H1 (cell line): ENCODE results near the gene MRPL43. TPM values are rescaled to one million over a fixed set of nuclear protein-coding genes. Genes with fewer than 3 reads are reported as not detected.
A peak's percentile ranks its signal among the peaks of the same experiment; 100 is the strongest.

Experiments
- CTCF ChIA-PET: fragments of 300-600 bp; sonication (Branson Sonifier 250); formaldehyde crosslinking; loops from one replicate; lab custom pipeline; 2021; ENCODE audit not compliant: partially characterized antibody; lab: Charles Lee
- POLR2A ChIA-PET: fragments of 300-600 bp; sonication (Branson Sonifier 250); formaldehyde crosslinking; loops from one replicate; lab custom pipeline; 2021; ENCODE audit warnings: inconsistent platforms; ENCODE audit not compliant: partially characterized antibody; lab: Charles Lee
- DNase-seq, 2 experiments: peaks; one replicate each; pipeline versions ENCODE4 v3.0.0 to v3.0.0-alpha.2; 2010 to 2022; ENCODE audit warnings: low spot score in 2 of 2, low read depth in 1 of 2, mixed read lengths in 1 of 2
- FAIRE-seq: peaks from 2 replicates; lab custom pipeline; 2011; peaks lifted over from hg19 to GRCh38; lab: Jason Lieb, UNC
- H2AFZ ChIP-seq: 2 replicates; pipeline ENCODE4 v1.8.1; 2012; ENCODE audit warnings: low read length, inconsistent platforms
- H2AK5ac ChIP-seq: 2 replicates; pipeline ENCODE4 v1.6.1; 2013; ENCODE audit warnings: low read depth, low read length
- H2BK120ac ChIP-seq: replicated peaks from 2 replicates; pipeline ENCODE3; 2013; ENCODE audit warnings: low read depth, low read length, inconsistent platforms
- H2BK12ac ChIP-seq: 2 replicates; pipeline ENCODE4 v1.6.1; 2013; ENCODE audit warnings: low read depth, low read length
- H2BK15ac ChIP-seq: 2 replicates; pipeline ENCODE4 v1.6.1; 2013; ENCODE audit warnings: low read length
- H2BK20ac ChIP-seq: 2 replicates; pipeline ENCODE4 v1.6.1; 2013; ENCODE audit warnings: low read length
- H2BK5ac ChIP-seq: 2 replicates; pipeline ENCODE4 v1.6.1; 2013; ENCODE audit warnings: low read depth, low read length
- H3K14ac ChIP-seq: 2 replicates; pipeline ENCODE4 v1.6.1; 2013; ENCODE audit warnings: inconsistent platforms; ENCODE audit not compliant: insufficient read length
- H3K18ac ChIP-seq: 2 replicates; pipeline ENCODE4 v1.6.1; 2013; ENCODE audit warnings: low read length; ENCODE audit errors: extremely low read depth
- H3K23ac ChIP-seq: 2 replicates; pipeline ENCODE4 v1.6.1; 2013; ENCODE audit warnings: inconsistent platforms; ENCODE audit not compliant: insufficient read length
- H3K23me2 ChIP-seq: 2 replicates; pipeline ENCODE4 v1.6.1; 2013; ENCODE audit warnings: low read depth, low read length
- H3K27ac ChIP-seq: 2 replicates; pipeline ENCODE4 v1.6.1; 2011; ENCODE audit warnings: low read depth, low read length, inconsistent platforms
- H3K27me3 ChIP-seq, 4 experiments: replicated peaks in 1 of 4; 1 replicate in 1 of 4; 2 replicates in 3 of 4; pipeline versions ENCODE4 v1.6.1 to v1.8.1; 2011 to 2013; ENCODE audit warnings: low read length in 3 of 4, mild to moderate bottlenecking in 3 of 4, inconsistent platforms in 2 of 4, mixed read lengths in 2 of 4, moderate library complexity in 1 of 4; ENCODE audit not compliant: control insufficient read depth in 3 of 4, insufficient read depth in 3 of 4; ENCODE audit errors: extremely low read depth in 1 of 4
- H3K36me3 ChIP-seq, 4 experiments: 2 replicates each; pipeline versions ENCODE4 v1.6.1 to v1.8.1; 2011 to 2013; ENCODE audit warnings: mild to moderate bottlenecking in 4 of 4, low read length in 3 of 4, moderate library complexity in 2 of 4, control low read depth in 1 of 4, inconsistent platforms in 1 of 4; ENCODE audit not compliant: insufficient read depth in 4 of 4, control insufficient read depth in 2 of 4
- H3K4ac ChIP-seq: replicated peaks from 2 replicates; pipeline ENCODE3; 2013; ENCODE audit warnings: low read length, low read depth, mixed read lengths, inconsistent platforms; ENCODE audit not compliant: insufficient read length
- H3K4me1 ChIP-seq, 4 experiments: replicated peaks in 1 of 4; 1 replicate in 1 of 4; 2 replicates in 3 of 4; pipeline versions ENCODE4 v1.6.1 to v1.8.1; 2011 to 2013; ENCODE audit warnings: low read length in 3 of 4, inconsistent platforms in 2 of 4, mixed read lengths in 1 of 4; ENCODE audit not compliant: insufficient read depth in 4 of 4, control insufficient read depth in 3 of 4
- H3K4me2 ChIP-seq, 2 experiments: 2 replicates each; pipeline versions ENCODE4 v1.6.1 to v1.8.1; 2011 to 2013; ENCODE audit warnings: low read depth in 2 of 2, low read length in 2 of 2, control low read depth in 1 of 2, inconsistent platforms in 1 of 2, mild to moderate bottlenecking in 1 of 2; ENCODE audit not compliant: insufficient read depth in 1 of 2
- H3K4me3 ChIP-seq, 4 experiments: fragments of 200-600, 300-600 bp in 1 of 4; sonication (generic), shearing (Covaris generic), sonication (Bioruptor Twin) in 1 of 4; 2 replicates each; pipeline versions ENCODE4 v1.5.1 to v1.8.1; 2011 to 2016; ENCODE audit warnings: low read length in 4 of 4, low read depth in 3 of 4, control low read depth in 2 of 4, inconsistent platforms in 2 of 4, mild to moderate bottlenecking in 2 of 4, mixed read lengths in 1 of 4, moderate library complexity in 1 of 4; ENCODE audit not compliant: insufficient read depth in 2 of 4; ENCODE audit errors: extremely low read depth in 1 of 4
- H3K56ac ChIP-seq: replicated peaks from 2 replicates; pipeline ENCODE3; 2013; ENCODE audit warnings: low read depth, mild to moderate bottlenecking, mixed read lengths, low read length, inconsistent platforms; ENCODE audit not compliant: insufficient read length
- H3K79me1 ChIP-seq: 2 replicates; pipeline ENCODE4 v1.6.1; 2013; ENCODE audit warnings: low read depth, low read length, control low read depth
- H3K79me2 ChIP-seq, 2 experiments: 2 replicates each; pipeline versions ENCODE4 v1.6.1 to v1.8.1; 2012 to 2013; ENCODE audit warnings: low read length in 2 of 2, mild to moderate bottlenecking in 2 of 2, inconsistent platforms in 1 of 2; ENCODE audit not compliant: insufficient read depth in 2 of 2, control insufficient read depth in 1 of 2
- H3K9ac ChIP-seq, 4 experiments: replicated peaks in 1 of 4; 1 replicate in 1 of 4; 2 replicates in 3 of 4; pipeline versions ENCODE4 v1.6.1 to v1.8.1; 2011 to 2013; ENCODE audit warnings: low read depth in 3 of 4, low read length in 3 of 4, control low read depth in 2 of 4, mild to moderate bottlenecking in 2 of 4, moderate library complexity in 2 of 4, inconsistent platforms in 1 of 4; ENCODE audit errors: extremely low read depth in 1 of 4
- H3K9me3 ChIP-seq, 2 experiments: 2 replicates each; pipeline versions ENCODE4 v1.6.1 to v1.8.1; 2012 to 2013; ENCODE audit warnings: mild to moderate bottlenecking in 2 of 2, moderate library complexity in 2 of 2, control low read depth in 1 of 2, inconsistent platforms in 1 of 2, low read depth in 1 of 2, low read length in 1 of 2, mixed read lengths in 1 of 2; ENCODE audit not compliant: insufficient read depth in 2 of 2
- H4K20me1 ChIP-seq, 2 experiments: replicated peaks in 1 of 2; 2 replicates each; pipeline versions ENCODE3 to v1.8.1; 2011 to 2013; ENCODE audit warnings: inconsistent platforms in 2 of 2, low read length in 2 of 2, mild to moderate bottlenecking in 1 of 2; ENCODE audit not compliant: insufficient read depth in 2 of 2, control insufficient read depth in 1 of 2
- H4K5ac ChIP-seq: 2 replicates; pipeline ENCODE4 v1.6.1; 2013; ENCODE audit warnings: low read length, low read depth, mixed read lengths, inconsistent platforms; ENCODE audit not compliant: insufficient read length
- H4K8ac ChIP-seq: 2 replicates; pipeline ENCODE4 v1.8.0; 2013; ENCODE audit warnings: mild to moderate bottlenecking, moderate library complexity, low read length, inconsistent platforms; ENCODE audit not compliant: insufficient read depth; ENCODE audit errors: extremely low read depth
- H4K91ac ChIP-seq: replicated peaks from 2 replicates; pipeline ENCODE3; 2013; ENCODE audit warnings: low read length, mixed read lengths, inconsistent platforms; ENCODE audit not compliant: insufficient read length
- CHD2 ChIP-seq: IDR thresholded peaks from 2 replicates; pipeline ENCODE4 v1.6.1; 2012; ENCODE audit warnings: low read length, improper control_type of control experiment
- EZH2 ChIP-seq: fragments of 200-600 bp; sonication (generic); IDR thresholded peaks from 2 replicates; pipeline ENCODE4 v1.7.1; 2012; ENCODE audit warnings: low read depth, mild to moderate bottlenecking, moderate library complexity, low read length, inconsistent platforms; ENCODE audit not compliant: severe bottlenecking
- HDAC6 ChIP-seq: IDR thresholded peaks from one replicate; pipeline ENCODE4 v1.7.1; 2012; ENCODE audit warnings: low read depth, mild to moderate bottlenecking, inconsistent platforms, low read length, moderate library complexity
- JUN ChIP-seq: IDR thresholded peaks from 2 replicates; pipeline ENCODE4 v1.6.1; 2011; ENCODE audit warnings: low read depth, mild to moderate bottlenecking, improper control_type of control experiment, low read length
- RBBP5 ChIP-seq: IDR thresholded peaks from 2 replicates; pipeline ENCODE4 v1.7.1; 2012; ENCODE audit warnings: low read depth, mild to moderate bottlenecking, inconsistent platforms, low read length, moderate library complexity, borderline replicate concordance
- RNF2 ChIP-seq: fragments of 200-900, 300-1000 bp; sonication (generic); IDR thresholded peaks from 2 replicates; pipeline ENCODE4 v1.7.1; 2016; ENCODE audit warnings: borderline replicate concordance, low read depth, mild to moderate bottlenecking, antibody characterized with exemption, low read length; ENCODE audit not compliant: poor library complexity, severe bottlenecking; ENCODE audit errors: missing control alignments
- RXRA ChIP-seq: IDR thresholded peaks from 2 replicates; pipeline ENCODE4 v1.6.1; 2011; ENCODE audit warnings: low read depth, mild to moderate bottlenecking, low read length, moderate library complexity; ENCODE audit not compliant: insufficient read depth
- SIN3A ChIP-seq, 2 experiments: IDR thresholded peaks in 1 of 2; conservative IDR thresholded peaks in 1 of 2; 2 replicates each; pipeline ENCODE4 v1.6.1; 2011 to 2012; ENCODE audit warnings: low read length in 2 of 2, improper control_type of control experiment in 1 of 2, low read depth in 1 of 2, mild to moderate bottlenecking in 1 of 2
- SUZ12 ChIP-seq: fragments of 200-600 bp; sonication (generic); IDR thresholded peaks from 2 replicates; pipeline ENCODE4 v1.6.1; 2012; ENCODE audit warnings: mild to moderate bottlenecking, inconsistent platforms, low read length, moderate library complexity, mixed read lengths
- WGBS, 2 experiments: shearing (Covaris generic) in 1 of 2; methylation state at CpG; one replicate each; pipeline versions ENCODE4 v1.1.6 to v1.1.7; 2013 to 2015; ENCODE audit warnings: low lambda C conversion rate in 2 of 2, mixed read lengths in 2 of 2, inconsistent platforms in 1 of 2, low coverage in 1 of 2, missing lambda C conversion rate in 1 of 2; ENCODE audit not compliant: insufficient replicate concordance in 2 of 2, insufficient coverage in 1 of 2, insufficient read length in 1 of 2; ENCODE audit errors: extremely low coverage in 1 of 2, missing lambda C conversion rate in 1 of 2; 5-methylcytosine and 5-hydroxymethylcytosine counted together
- polyA plus RNA-seq, 7 experiments: library from polyadenylated mRNA; depleted of rRNA in 3 of 7; stranded (reverse) in 5 of 7; unstranded in 2 of 7; fragments of >200 nt in 5 of 7; fragments of 200-250 nt in 2 of 7; gene quantifications; 1 replicate in 5 of 7; 2 replicates in 1 of 7; 4 replicates in 1 of 7; pipeline versions ENCODE4 v1.2.1 to v1.2.3, GENCODE V29; 2011 to 2013; ENCODE audit warnings: missing spikeins in 2 of 7, mixed read lengths in 2 of 7
- total RNA-seq: library from RNA; stranded (reverse); fragmentation: NEBNext Ultra II Directional; extraction: Animal tissue kit (Norgen Biotek cat#: 25700); gene quantifications from 2 replicates; pipeline ENCODE4 v1.2.1, GENCODE V29; 2021

MRPL43 gene
- total and polyA plus RNA-seq, 2 of the 8 experiments (the other 6 are each of a cell fraction or from before 2014, with no cell fraction given), result 74.1 to 149 TPM

- FAIRE-seq, result no peak
- TF ChIP-seq SUZ12, result peak; percentile 42; the same call in 1 of the 2 replicates
- TF ChIP-seq RNF2, result no peak
- peak; percentile 9; the same call in 1 of the 2 replicates for TF ChIP-seq RBBP5
- TF ChIP-seq CHD2, result no peak
- TF ChIP-seq RXRA, result 0 out of 2 replicates have a peak, but pooled peaks have one; percentile 63
- TF ChIP-seq SIN3A (conservative IDR thresholded peaks at IDR 0.05 in 1 of 2, IDR thresholded peaks at IDR 0.05 in 1 of 2; ENCODE audit: low read depth in 1 of 2, low read length in 2 of 2), result peak in 1 of 2 experiments; percentile 68; a peak in 2 of 4 replicates
- no peak for TF ChIP-seq HDAC6
- no peak for TF ChIP-seq JUN
- no peak for TF ChIP-seq EZH2
Measured at GRCh38 chr10:100997360-100998182, 10.3 kb upstream of the MRPL43 start.

More at GRCh38 chr10:100997360-100998182, 10.3 kb upstream of the MRPL43 start:
- H4K91ac ChIP-seq, result peak overlapping the region; percentile 86
- peak overlapping the region; percentile 75 to 90 (median 76) for H3K4me3 ChIP-seq
- peak overlapping the region in 3 of 4 experiments; percentile 60 to 70 (median 67); a peak in 5 of 7 replicates for H3K9ac ChIP-seq
- peaks cover 0 to 9% of the 10 kb centered on the region in 2 experiments for H4K20me1 ChIP-seq
- H3K9me3 ChIP-seq, result no peaks in the 10 kb centered on the region
- peak; percentile 71 to 97 for DNase-seq
- no peaks in the 10 kb centered on the region for H3K27me3 ChIP-seq
- CTCF ChIA-PET, result interaction anchor here (0.6 to 26.8 kb wide), 36 partner anchors 10 to 767 kb away, joined by 3 to 464 read pairs (median 4); partner anchors contain the start of genes HIF1AN, MRPL43, PDZD7 and SEMA4G
- H3K23me2 ChIP-seq, result peaks cover 17% of the 10 kb centered on the region
- peak overlapping the region; percentile 51; the same call in 1 of the 2 replicates for H3K27ac ChIP-seq
- WGBS, 2 experiments, result 2% methylated on average over 55 of the region's 66 CpGs; no CpG with 5 or more reads in 1 of the 2 experiments
- peak overlapping the region; percentile 81 for H4K8ac ChIP-seq
- H3K4me2 ChIP-seq, result peak overlapping the region; percentile 93 to 99
- H2AK5ac ChIP-seq, result no peak overlapping the region
- peak overlapping the region; percentile 94 for H3K56ac ChIP-seq
- no peak overlapping the region for H3K14ac ChIP-seq
- H2BK120ac ChIP-seq, result peak overlapping the region; percentile 39
- no peak overlapping the region; the same call in 1 of the 2 replicates for H2AFZ ChIP-seq
- peak overlapping the region; percentile 81 for H3K4ac ChIP-seq
- peak overlapping the region; percentile 85 for H3K18ac ChIP-seq
- peaks cover 4 to 24% (median 14%) of the 10 kb centered on the region in 4 experiments for H3K4me1 ChIP-seq
- peak overlapping the region; percentile 61; the same call in 1 of the 2 replicates for H2BK15ac ChIP-seq
- peaks cover 0 to 30% of the 10 kb centered on the region in 2 experiments; a peak in 2 of 4 replicates for H3K79me2 ChIP-seq
- H2BK12ac ChIP-seq, result 0 out of 2 replicates have a peak overlapping the region, but pooled peaks have one; percentile 84
- peak overlapping the region; percentile 98 for H2BK5ac ChIP-seq
- no peak overlapping the region for H2BK20ac ChIP-seq
- H4K5ac ChIP-seq, result peak overlapping the region; percentile 75
- no peak overlapping the region for H3K23ac ChIP-seq
- POLR2A ChIA-PET, result interaction anchor here (1.1 to 12.6 kb wide), 7 partner anchors 10 to 85 kb away, joined by 3 to 143 read pairs (median 6); partner anchors contain the start of genes MRPL43, PDZD7, SFXN3 and SLF2
- peaks cover 10 to 21% (median 13%) of the 10 kb centered on the region in 4 experiments; a peak in 7 of 8 replicates for H3K36me3 ChIP-seq
- H3K79me1 ChIP-seq, result peaks cover 3% of the 10 kb centered on the region
